Psoas muscle (tissue), 8 donors: ENCODE results near the gene CDK7. TPM values are rescaled to one million over a fixed set of nuclear protein-coding genes. Genes with fewer than 3 reads are reported as not detected.

Experiments used
- ATAC-seq, 4 donors: fragments of 200-7000 bp; cut with Tn5 transposase; one replicate each; pipeline ENCODE4 v1.9.1; 2020; ENCODE audit warnings: moderate library complexity in 3 of 4, mild to moderate bottlenecking in 2 of 4
- DNase-seq, 2 donors: peaks; one replicate each; pipeline ENCODE4 v3.0.0-alpha.2; 2020
- H3K27ac ChIP-seq: fragments of 200-600 bp; one replicate; pipeline ENCODE4 v1.8.0; 2022
- H3K27me3 ChIP-seq, 3 donors: fragments of 200-600 bp in 1 of 3; one replicate each; pipeline versions ENCODE4 v1.6.1 to v1.8.0; 2013 to 2022; ENCODE audit warnings: low read length in 2 of 3, mild to moderate bottlenecking in 2 of 3, moderate library complexity in 1 of 3; ENCODE audit not compliant: insufficient read depth in 3 of 3
- H3K36me3 ChIP-seq, 2 donors: fragments of 200-600 bp in 1 of 2; one replicate each; pipeline versions ENCODE4 v1.6.1 to v1.8.0; 2013 to 2022; ENCODE audit warnings: low read depth in 1 of 2, mild to moderate bottlenecking in 1 of 2, moderate library complexity in 1 of 2; ENCODE audit not compliant: insufficient read depth in 1 of 2
- H3K4me1 ChIP-seq: fragments of 200-600 bp; one replicate; pipeline ENCODE4 v1.8.0; 2022
- H3K4me3 ChIP-seq: fragments of 200-600 bp; one replicate; pipeline ENCODE4 v1.8.0; 2022; ENCODE audit warnings: mild to moderate bottlenecking
- H3K9me3 ChIP-seq: fragments of 200-600 bp; one replicate; pipeline ENCODE4 v1.8.0; 2022
- WGBS, 3 donors: extraction: QIAGEN DNeasy Blood & Tissue Kit; methylation state at CpG; one replicate each; pipeline versions ENCODE4 v1.1.6 to v1.1.7; 2013; 5-methylcytosine and 5-hydroxymethylcytosine counted together
- intact Hi-C, 2 donors: fragments of 100-400 bp; cut with DNase I; formaldehyde crosslinking; loops; one replicate each; pipeline versions ENCODE4 v1.11.0 to v1.14.2; 2022
- polyA plus RNA-seq, 3 donors: library from polyadenylated mRNA; stranded (reverse); fragments of 200-250 nt; gene quantifications; one replicate each; pipeline ENCODE4 v1.2.3, GENCODE V29; 2013
- total RNA-seq, 4 donors: library from RNA; stranded (reverse); fragmentation: NEBNext Ultra II Directional in 2 of 4; extraction: Animal tissue kit (Norgen Biotek cat#: 25700) in 2 of 4; gene quantifications; one replicate each; pipeline versions ENCODE4 v1.2.1 to v1.2.4, GENCODE V29; 2021 to 2023
- TF ChIP-seq, protein P1 (sequence below): fragments of 200-600 bp; IDR thresholded peaks from one replicate; pipeline ENCODE4 v1.8.0; 2022; ENCODE audit warnings: antibody characterized with exemption
- donor health status: healthy with polysubstance abuse.
- donor health status: DM: no; HTN: no; CAD: no; lungs with moderate emphysema.
- donor health status: Bipolar disorder and iron deficiency.
- donor health status: healthy.
- donor health status: DM: yes; HTN: yes; CAD: no.
- donor health status: DM: no; HTN: no; CAD: no.
- donor health status: DM: no; HTN: no; CAD: no.
- donor health status: DM: yes; HTN: yes; CAD: no.

CDK7 gene
- total and polyA plus RNA-seq, 7 donors = 19.0 to 66.9 (median 33.4) TPM

GRCh38 chr5:69261034-69261433 lies 26.3 kb downstream of the CDK7 start:
- no peaks in the 10 kb centered on the region for H3K4me1 ChIP-seq
- TF ChIP-seq, protein P1, sequence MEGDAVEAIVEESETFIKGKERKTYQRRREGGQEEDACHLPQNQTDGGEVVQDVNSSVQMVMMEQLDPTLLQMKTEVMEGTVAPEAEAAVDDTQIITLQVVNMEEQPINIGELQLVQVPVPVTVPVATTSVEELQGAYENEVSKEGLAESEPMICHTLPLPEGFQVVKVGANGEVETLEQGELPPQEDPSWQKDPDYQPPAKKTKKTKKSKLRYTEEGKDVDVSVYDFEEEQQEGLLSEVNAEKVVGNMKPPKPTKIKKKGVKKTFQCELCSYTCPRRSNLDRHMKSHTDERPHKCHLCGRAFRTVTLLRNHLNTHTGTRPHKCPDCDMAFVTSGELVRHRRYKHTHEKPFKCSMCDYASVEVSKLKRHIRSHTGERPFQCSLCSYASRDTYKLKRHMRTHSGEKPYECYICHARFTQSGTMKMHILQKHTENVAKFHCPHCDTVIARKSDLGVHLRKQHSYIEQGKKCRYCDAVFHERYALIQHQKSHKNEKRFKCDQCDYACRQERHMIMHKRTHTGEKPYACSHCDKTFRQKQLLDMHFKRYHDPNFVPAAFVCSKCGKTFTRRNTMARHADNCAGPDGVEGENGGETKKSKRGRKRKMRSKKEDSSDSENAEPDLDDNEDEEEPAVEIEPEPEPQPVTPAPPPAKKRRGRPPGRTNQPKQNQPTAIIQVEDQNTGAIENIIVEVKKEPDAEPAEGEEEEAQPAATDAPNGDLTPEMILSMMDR = no peak
- H3K4me3 ChIP-seq = no peak overlapping the region
- no peak overlapping the region for H3K27ac ChIP-seq
- intact Hi-C loops = loop anchor here in 1 of 2 donors (5.0 kb wide), 1 partner anchor 136 kb away; no protein-coding TSS in a partner anchor
- no peaks in the 10 kb centered on the region for H3K27me3 ChIP-seq
- H3K9me3 ChIP-seq = no peaks in the 10 kb centered on the region
- WGBS, 3 donors = 96 to 100% (median 98%) methylated on average over 1 of the region's 1 CpG
- DNase-seq (no peak), ATAC-seq (no peak)
- peaks cover 7 to 95% of the 10 kb centered on the region in 2 donors for H3K36me3 ChIP-seq

GRCh38 chr5:69265931-69266330 lies 31.2 kb downstream of the CDK7 start:
- no peaks in the 10 kb centered on the region for H3K9me3 ChIP-seq
- no peak overlapping the region for H3K4me3 ChIP-seq
- no peaks in the 10 kb centered on the region for H3K4me1 ChIP-seq
- H3K36me3 ChIP-seq = peaks cover 4 to 90% of the 10 kb centered on the region in 2 donors
- intact Hi-C loops = no loop called here
- H3K27ac ChIP-seq = no peak overlapping the region
- ATAC-seq (no peak), DNase-seq (no peak)
- 79 to 82% (median 79%) methylated on average over 11 of the region's 11 CpGs for WGBS, 3 donors
- no peaks in the 10 kb centered on the region for H3K27me3 ChIP-seq
- TF ChIP-seq, protein P1 = peak; percentile 5

GRCh38 chr5:69268899-69269298 lies 34.2 kb downstream of the CDK7 start:
- peaks cover 4 to 80% of the 10 kb centered on the region in 2 donors for H3K36me3 ChIP-seq
- intact Hi-C loops = no loop called here
- no peaks in the 10 kb centered on the region for H3K27me3 ChIP-seq

DNA sequence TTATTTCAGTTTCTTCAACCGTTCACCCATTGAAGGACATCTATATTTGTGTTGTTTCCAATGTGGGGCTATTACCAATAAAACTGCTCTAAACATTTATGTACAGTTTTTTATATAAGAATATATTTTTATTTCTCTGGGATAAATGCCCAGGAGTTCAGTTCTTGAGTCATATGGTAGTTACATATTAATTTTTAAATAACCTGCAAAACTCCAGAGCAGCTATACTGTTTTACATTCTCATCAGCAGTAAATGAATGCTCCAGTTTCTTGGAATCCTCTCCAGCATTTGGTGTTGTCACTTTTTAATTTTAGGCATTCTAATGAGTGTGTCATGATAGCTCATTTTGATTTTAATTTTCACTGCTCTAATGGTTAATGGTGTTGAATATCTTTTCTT lies 36.2 kb downstream of the CDK7 start:
- WGBS, 3 donors = 63 to 78% (median 76%) methylated on average over 1 of the region's 1 CpG
- Histone ChIP-seq H3K27ac (no peak overlapping the region), H3K4me3 (no peak overlapping the region), H3K27me3 (no peaks in the 10 kb centered on the region), H3K4me1 (no peaks in the 10 kb centered on the region), H3K9me3 (no peaks in the 10 kb centered on the region), H3K36me3 (peaks cover 4 to 69% of the 10 kb centered on the region in 2 donors)
- no peak for DNase-seq
- TF ChIP-seq, protein P1 = no peak
- no peak for ATAC-seq
- intact Hi-C loops = no loop called here

More at GRCh38 chr5:69268899-69269298, 34.2 kb downstream of the CDK7 start:
- TF ChIP-seq, protein P1 = no peak
- H3K9me3 ChIP-seq = no peaks in the 10 kb centered on the region
- no peak for ATAC-seq
- WGBS, 3 donors = 96 to 99% (median 97%) methylated on average over 5 of the region's 5 CpGs
- H3K27ac ChIP-seq = no peak overlapping the region
- H3K4me3 ChIP-seq = no peak overlapping the region
- DNase-seq = no peak
- no peaks in the 10 kb centered on the region for H3K4me1 ChIP-seq

DNA sequence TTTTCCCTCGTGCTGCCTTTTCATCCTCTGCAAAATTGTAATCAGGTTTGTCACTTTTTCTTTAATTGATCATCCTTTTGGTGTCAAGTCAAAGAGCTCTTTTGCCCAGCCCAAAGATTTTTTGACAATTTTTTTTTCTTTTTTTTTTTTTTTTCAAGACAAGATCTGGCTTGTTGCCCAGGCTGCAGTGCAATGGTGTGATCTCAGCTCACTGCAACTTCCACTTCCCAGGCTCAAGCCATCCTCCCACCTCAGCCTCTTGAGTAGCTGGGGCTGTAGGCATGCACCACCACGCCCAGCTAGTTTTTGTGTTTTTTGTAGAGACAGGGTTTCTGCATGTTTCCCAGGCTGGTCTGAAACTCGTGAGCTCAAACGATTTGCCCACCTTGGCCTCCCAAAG lies 36.7 kb downstream of the CDK7 start:
- H3K4me1 ChIP-seq = no peaks in the 10 kb centered on the region
- no peak overlapping the region for H3K27ac ChIP-seq
- no peak overlapping the region for H3K4me3 ChIP-seq
- ATAC-seq (no peak), DNase-seq (no peak)
- 81 to 89% (median 84%) methylated on average over 4 of the region's 4 CpGs for WGBS, 3 donors
- intact Hi-C loops = no loop called here
- H3K27me3 ChIP-seq = no peaks in the 10 kb centered on the region
- H3K9me3 ChIP-seq = no peaks in the 10 kb centered on the region
- TF ChIP-seq, protein P1 = no peak
- peaks cover 4 to 70% of the 10 kb centered on the region in 2 donors for H3K36me3 ChIP-seq
